OCI-LY1 (cell line): Measurements from ENCODE around the gene KRT73.

ENCODE experiments used
- EZH2 ChIP-seq: fragments of 200-600 bp; sonication (generic), shearing (Covaris generic); IDR thresholded peaks from 2 replicates; pipeline ENCODE4 v1.8.0; 2017; ENCODE audit warnings: borderline replicate concordance, mixed run types, mild to moderate bottlenecking, antibody characterized with exemption, low read length, moderate library complexity, mixed read lengths
- TF ChIP-seq, protein P1 (sequence below): fragments of 200-600 bp; sonication (generic), shearing (Covaris generic); IDR thresholded peaks from 2 replicates; pipeline ENCODE4 v1.5.1; 2017; ENCODE audit warnings: mild to moderate bottlenecking, antibody characterized with exemption, low read length, moderate library complexity, mixed read lengths

DNA sequence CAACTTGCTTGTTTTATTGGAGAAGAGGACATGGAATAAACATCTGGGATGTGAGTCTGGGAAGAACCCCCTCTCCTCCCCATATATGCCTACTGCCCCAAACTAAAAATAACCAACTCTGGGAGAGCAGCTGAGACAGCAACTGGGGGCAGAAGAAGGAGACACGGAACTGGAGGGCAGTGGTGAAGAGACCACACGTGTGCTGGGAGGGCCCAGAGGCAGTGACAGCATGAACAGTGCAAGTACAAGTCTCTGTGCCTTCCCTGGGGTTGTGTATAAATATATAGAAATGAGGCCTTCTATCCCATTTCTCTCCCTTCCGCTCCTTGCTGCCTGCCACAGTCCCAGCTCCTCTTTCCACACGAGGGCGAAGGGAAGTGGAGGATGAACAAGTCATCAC, 4.0 kb upstream of the KRT73 start:
- TF ChIP-seq, protein P1, sequence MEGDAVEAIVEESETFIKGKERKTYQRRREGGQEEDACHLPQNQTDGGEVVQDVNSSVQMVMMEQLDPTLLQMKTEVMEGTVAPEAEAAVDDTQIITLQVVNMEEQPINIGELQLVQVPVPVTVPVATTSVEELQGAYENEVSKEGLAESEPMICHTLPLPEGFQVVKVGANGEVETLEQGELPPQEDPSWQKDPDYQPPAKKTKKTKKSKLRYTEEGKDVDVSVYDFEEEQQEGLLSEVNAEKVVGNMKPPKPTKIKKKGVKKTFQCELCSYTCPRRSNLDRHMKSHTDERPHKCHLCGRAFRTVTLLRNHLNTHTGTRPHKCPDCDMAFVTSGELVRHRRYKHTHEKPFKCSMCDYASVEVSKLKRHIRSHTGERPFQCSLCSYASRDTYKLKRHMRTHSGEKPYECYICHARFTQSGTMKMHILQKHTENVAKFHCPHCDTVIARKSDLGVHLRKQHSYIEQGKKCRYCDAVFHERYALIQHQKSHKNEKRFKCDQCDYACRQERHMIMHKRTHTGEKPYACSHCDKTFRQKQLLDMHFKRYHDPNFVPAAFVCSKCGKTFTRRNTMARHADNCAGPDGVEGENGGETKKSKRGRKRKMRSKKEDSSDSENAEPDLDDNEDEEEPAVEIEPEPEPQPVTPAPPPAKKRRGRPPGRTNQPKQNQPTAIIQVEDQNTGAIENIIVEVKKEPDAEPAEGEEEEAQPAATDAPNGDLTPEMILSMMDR, result no peak
- no peak for TF ChIP-seq EZH2
